Thoracic aorta (tissue), 2 donors: ENCODE measurements around the gene FAM53B. TPM values are rescaled to one million over a fixed set of nuclear protein-coding genes. Genes with fewer than 3 reads are reported as not detected.

Source experiments
- ATAC-seq: fragments of 150-250 bp; one replicate; pipeline ENCODE4 v1.8.0; 2017; ENCODE audit warnings: low read depth; ENCODE audit not compliant: insufficient number of reproducible peaks, low FRiP score
- DNase-seq: peaks from one replicate; pipeline ENCODE4 v3.0.0-alpha.2; 2020; ENCODE audit warnings: low spot score
- H3K27ac ChIP-seq, 2 donors: fragments of 200-600 bp; sonication (generic); 1 replicate in 1 of 2; 2 replicates in 1 of 2; pipeline ENCODE4 v1.5.1; 2016; ENCODE audit warnings: mild to moderate bottlenecking in 2 of 2, moderate library complexity in 2 of 2
- H3K27me3 ChIP-seq: fragments of 200-600 bp; sonication (generic); replicated peaks from 2 replicates; pipeline ENCODE4 v1.6.0; 2016; ENCODE audit warnings: mild to moderate bottlenecking; ENCODE audit not compliant: insufficient read depth
- H3K36me3 ChIP-seq: fragments of 200-600 bp; sonication (generic); one replicate; pipeline ENCODE4 v1.5.1; 2016
- H3K4me1 ChIP-seq, 2 donors: fragments of 200-600 bp; sonication (generic); 1 replicate in 1 of 2; 2 replicates in 1 of 2; pipeline versions ENCODE4 v1.5.1 to v1.6.0; 2016; ENCODE audit warnings: low read depth in 2 of 2, mild to moderate bottlenecking in 1 of 2; ENCODE audit not compliant: control insufficient read depth in 1 of 2
- H3K4me3 ChIP-seq: fragments of 200-600 bp; sonication (generic); 2 replicates; pipeline ENCODE4 v1.5.1; 2016; ENCODE audit warnings: mild to moderate bottlenecking
- H3K9me3 ChIP-seq: fragments of 200-600 bp; sonication (generic); 2 replicates; pipeline ENCODE4 v1.5.1; 2016
- CTCF ChIP-seq: fragments of 200-600 bp; sonication (generic); IDR thresholded peaks from one replicate; pipeline ENCODE4 v1.5.1; 2019; ENCODE audit warnings: antibody characterized with exemption
- total RNA-seq, 2 donors: library from RNA; depleted of rRNA; stranded (reverse); fragments of >200 nt; gene quantifications; one replicate each; pipeline versions ENCODE4 v1.1.0 to v1.2.3, GENCODE V29; 2016

Gene FAM53B
- total RNA-seq, 2 donors from 2014 or later, result 26.6 to 49.5 TPM

GRCh38 chr10:124627866-124628675 lies 116.1 kb downstream of the FAM53B start:
- no peak for TF ChIP-seq CTCF
- no peaks in the 10 kb centered on the region for H3K27me3 ChIP-seq
- H3K4me1 ChIP-seq, result peaks cover 28 to 61% of the 10 kb centered on the region in 2 donors
- no peaks in the 10 kb centered on the region for H3K36me3 ChIP-seq
- H3K9me3 ChIP-seq, result no peaks in the 10 kb centered on the region
- H3K4me3 ChIP-seq, result no peak overlapping the region
- DNase-seq (no peak), ATAC-seq (no peak)
- H3K27ac ChIP-seq, result no peak overlapping the region

GRCh38 chr10:124626759-124627380 lies 117.3 kb downstream of the FAM53B start:
- Histone ChIP-seq H3K27ac (no peak overlapping the region), H3K9me3 (no peaks in the 10 kb centered on the region), H3K4me1 (peaks cover 24 to 54% of the 10 kb centered on the region in 2 donors), H3K27me3 (no peaks in the 10 kb centered on the region), H3K4me3 (no peak overlapping the region), H3K36me3 (no peaks in the 10 kb centered on the region)
- TF ChIP-seq CTCF, result no peak
- no peak for DNase-seq
- ATAC-seq, result no peak

GRCh38 chr10:124625831-124626238 lies 118.3 kb downstream of the FAM53B start:
- peaks cover 24 to 53% of the 10 kb centered on the region in 2 donors for H3K4me1 ChIP-seq
- no peaks in the 10 kb centered on the region for H3K27me3 ChIP-seq
- no peaks in the 10 kb centered on the region for H3K36me3 ChIP-seq
- no peak overlapping the region for H3K4me3 ChIP-seq
- no peak for TF ChIP-seq CTCF
- no peak for ATAC-seq
- no peak for DNase-seq
- no peaks in the 10 kb centered on the region for H3K9me3 ChIP-seq
- H3K27ac ChIP-seq, result no peak overlapping the region

- Histone ChIP-seq H3K4me1 (peaks cover 18 to 44% of the 10 kb centered on the region in 2 donors), H3K36me3 (no peaks in the 10 kb centered on the region), H3K9me3 (no peaks in the 10 kb centered on the region), H3K27me3 (no peaks in the 10 kb centered on the region), H3K4me3 (no peak overlapping the region), H3K27ac (no peak overlapping the region)
- ATAC-seq, result no peak
- no peak for TF ChIP-seq CTCF
- DNase-seq, result no peak
These were observed 119.3 kb downstream of the FAM53B start for GRCh38 chr10:124624895-124625294.

GRCh38 chr10:124624466-124624865 lies 119.7 kb downstream of the FAM53B start:
- ATAC-seq (no peak), DNase-seq (no peak)
- H3K27ac ChIP-seq, result no peak overlapping the region
- H3K9me3 ChIP-seq, result no peaks in the 10 kb centered on the region
- H3K4me1 ChIP-seq, result peaks cover 15 to 39% of the 10 kb centered on the region in 2 donors
- no peak overlapping the region for H3K4me3 ChIP-seq
- no peaks in the 10 kb centered on the region for H3K27me3 ChIP-seq
- no peak for TF ChIP-seq CTCF
- H3K36me3 ChIP-seq, result no peaks in the 10 kb centered on the region
